ENCODE measurements around the gene KCNAB3.

KCNAB3 gene

DNA sequence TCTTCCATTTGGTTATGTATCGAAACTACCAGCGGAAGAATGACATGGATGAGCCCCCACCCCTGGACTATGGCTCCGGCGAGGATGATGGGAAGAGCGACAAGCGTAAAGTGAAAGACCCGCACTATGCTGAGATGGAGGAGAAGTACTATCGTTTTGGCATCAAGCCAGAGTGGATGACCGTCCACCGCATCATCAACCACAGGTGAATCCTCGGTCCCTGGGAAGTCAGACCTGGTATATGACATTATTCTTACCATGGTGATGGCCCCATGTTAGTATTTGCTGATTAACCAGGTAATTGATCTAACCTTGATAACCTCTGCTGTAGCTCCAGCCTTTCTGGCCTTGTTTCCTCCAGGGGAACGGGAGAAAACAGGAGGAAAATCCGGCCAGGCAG lies 32.6 kb downstream of the KCNAB3 start:
- DNase-seq, result no peak

DNA sequence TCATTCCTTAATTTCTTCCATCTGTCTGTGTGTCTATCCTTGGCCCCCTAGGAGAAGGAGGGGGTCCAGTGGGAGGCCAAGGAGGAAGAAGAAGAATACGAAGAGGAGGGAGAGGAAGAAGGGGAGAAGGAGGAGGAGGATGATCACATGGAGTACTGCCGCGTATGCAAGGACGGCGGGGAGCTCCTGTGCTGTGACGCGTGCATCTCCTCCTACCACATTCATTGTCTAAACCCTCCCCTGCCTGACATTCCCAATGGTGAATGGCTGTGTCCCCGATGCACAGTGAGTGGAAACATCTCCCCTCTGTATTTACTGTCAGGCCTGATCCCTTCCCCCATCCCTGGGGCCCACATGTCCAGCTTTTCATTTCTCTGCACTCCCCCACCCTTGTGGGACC lies 34.8 kb downstream of the KCNAB3 start:
- DNase-seq, result no peak

DNA sequence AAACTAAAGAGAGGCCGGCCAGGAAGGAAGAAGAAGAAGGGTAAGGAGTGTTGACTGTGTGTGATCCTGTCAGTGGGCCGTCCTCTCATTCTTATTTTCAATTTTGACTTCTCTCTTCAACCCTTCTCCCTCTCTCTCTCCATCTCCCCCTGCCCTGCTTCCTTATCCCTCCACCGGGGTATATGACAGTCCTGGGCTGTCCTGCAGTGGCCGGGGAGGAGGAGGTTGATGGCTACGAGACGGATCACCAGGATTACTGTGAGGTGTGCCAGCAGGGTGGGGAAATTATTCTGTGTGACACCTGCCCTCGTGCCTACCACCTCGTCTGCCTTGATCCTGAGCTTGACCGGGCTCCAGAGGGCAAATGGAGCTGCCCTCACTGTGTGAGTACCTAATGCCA lies 35.4 kb downstream of the KCNAB3 start:
- no peak for DNase-seq

DNA sequence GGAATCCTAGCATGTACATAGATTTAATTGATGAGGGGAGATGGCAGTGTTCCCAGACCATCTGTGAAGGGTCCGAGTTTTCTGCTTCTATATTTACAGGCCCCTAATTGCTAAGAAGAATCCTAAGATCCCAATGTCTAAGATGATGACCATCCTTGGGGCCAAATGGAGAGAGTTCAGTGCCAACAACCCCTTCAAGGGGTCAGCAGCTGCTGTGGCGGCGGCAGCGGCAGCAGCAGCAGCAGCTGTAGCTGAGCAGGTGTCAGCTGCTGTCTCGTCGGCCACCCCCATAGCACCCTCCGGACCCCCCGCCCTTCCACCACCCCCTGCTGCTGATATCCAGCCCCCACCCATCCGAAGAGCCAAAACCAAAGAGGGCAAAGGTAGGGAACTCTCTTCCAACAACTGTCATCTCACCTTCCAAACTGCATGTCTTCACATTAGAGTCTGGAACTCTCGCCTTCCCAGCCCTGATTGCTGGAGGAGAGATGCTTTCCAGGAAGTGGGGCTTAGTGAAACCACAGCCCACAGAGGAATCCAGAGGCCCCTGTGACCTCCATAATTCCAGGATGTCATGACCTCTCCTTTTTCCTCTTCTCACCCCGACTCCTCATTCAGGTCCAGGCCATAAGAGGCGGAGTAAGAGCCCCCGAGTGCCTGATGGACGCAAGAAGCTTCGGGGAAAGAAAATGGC lies 36.3 kb downstream of the KCNAB3 start:
- no peak for DNase-seq

DNA sequence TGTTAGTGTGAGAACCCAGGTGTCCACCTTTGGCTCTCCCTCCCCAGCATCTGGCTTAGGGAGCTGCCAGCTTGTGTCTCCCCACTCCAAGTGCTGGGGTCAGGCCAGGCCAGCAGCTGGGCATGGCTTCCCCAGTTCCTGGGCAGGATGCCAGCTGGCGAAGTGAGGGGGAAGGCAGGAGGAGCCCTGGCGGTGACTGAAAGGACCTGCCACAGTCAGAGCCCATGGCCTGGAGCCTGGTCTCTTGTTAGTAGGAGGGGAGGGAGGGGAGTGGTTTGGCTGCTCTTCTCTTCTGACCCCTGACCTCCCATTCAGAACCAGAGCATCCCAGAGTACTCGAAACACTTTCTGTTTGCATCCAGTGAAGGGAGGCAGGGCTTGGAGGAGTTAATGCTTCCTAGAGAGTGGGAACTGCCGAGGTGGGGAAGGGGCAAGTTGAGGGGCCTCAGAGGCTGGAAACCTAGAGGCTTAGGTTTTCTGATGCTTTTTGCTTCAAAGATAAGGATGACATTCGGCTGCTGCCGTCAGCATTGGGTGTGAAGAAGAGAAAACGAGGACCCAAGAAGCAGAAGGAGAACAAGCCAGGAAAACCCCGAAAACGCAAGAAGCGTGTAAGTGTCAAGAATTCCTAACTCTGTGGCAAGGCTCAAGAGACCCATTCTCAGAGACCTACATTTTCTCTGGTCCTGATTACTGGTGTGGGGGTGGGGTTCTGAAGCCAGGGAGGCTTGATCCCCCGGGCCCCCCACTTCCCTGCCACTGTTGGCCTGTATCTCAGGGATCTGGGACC lies 40.3 kb downstream of the KCNAB3 start:
- peak; percentile 42 for DNase-seq

DNA sequence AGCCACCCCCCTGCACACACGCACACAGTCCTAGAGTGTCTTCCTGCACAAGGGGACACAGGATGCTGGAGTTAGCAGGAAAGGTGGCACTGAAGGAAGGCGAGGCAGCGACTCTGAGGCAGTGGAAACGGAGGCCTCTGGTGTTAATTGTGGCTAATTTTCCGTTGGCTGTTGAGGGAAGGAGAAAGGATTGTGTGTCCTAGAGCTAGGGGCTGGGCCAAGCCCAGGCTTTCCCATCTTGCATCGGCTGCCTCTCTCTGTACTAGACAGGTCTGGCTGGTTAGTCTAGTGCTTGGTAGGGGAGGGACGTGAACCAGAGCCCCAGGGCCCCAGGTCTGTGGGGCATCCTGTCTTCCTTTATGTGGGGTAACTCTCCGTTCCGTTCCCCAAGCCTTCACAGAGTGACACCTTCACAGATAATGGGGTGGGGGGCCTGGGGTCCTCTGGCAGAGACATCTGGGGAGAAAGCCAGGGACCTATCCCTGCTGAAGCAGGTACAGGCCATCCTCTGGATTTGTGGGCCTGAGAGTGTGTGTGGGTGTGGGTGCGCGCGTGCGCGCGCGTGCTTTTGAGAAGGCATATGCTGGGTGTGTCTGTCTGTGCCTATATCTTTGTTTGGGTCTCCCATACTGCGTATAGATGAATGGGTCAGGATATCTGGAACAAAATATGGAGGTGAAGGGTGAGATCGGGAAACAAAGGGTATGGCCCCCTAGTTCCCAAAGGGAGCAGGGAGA lies 41.3 kb downstream of the KCNAB3 start, which contains the start of gene CHD3:
Gene CHD3 (plus strand): TSS at position 606 of the 737 bp plus-strand sequence. CDS start 212 bp downstream, outside the sequence.
- no peak for DNase-seq

DNA sequence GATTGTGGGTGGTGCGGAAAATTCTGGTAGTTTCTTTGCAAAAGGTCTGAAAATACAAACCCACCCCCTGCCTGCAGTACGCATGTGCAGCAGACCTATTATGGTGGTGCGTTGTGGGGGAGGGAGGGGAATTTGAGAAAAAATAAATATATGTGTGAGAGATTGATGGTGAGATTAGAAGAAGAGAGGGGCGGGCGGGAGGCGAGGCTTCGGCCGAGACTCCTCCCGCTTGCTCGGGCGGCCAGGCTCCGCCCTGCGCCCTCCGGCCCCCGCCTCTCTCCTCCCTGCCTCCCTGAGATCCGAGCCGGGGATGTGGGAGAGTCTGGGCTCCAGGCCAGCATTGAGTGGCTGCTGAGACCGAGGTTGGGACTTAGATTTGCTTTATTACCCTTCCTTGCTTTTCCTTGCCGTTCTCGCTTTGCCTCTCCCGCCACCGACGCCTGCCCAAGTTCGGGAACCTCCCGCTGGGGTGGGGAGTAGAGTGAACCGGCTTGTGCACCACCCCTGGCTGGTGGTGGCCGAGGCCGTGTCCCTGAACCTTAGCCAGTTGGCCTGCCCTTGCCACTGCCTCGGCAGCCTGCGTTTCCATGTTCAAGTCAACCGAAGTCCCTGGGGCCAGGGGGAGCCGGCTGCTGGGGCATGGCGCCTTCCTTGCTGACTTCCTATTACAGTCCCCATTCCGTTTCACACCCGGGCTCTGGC lies 42.0 kb downstream of the KCNAB3 start:
- peak; percentile 99 for DNase-seq

DNA sequence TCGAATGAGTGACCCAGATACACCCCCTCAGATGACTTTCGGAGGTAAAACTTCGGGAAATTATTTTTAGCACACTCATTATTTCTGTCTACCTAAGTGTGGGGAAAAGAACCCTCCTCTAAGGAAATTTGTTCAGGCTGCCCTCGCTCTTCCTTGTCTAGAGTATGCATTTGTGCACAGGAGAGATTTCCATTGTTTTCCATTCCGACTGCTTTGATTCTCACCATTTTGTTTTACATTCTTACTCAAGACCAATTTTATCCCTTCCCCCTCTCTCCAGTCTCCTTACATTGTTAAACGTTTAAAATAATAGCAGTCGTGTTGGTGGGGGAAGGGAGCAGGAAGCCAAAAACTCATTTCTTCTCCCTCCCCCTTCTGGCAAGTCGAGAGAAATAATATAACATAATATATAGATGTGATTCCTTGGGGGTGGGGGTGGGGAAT lies 42.6 kb downstream of the KCNAB3 start:
- no peak for DNase-seq

DNA sequence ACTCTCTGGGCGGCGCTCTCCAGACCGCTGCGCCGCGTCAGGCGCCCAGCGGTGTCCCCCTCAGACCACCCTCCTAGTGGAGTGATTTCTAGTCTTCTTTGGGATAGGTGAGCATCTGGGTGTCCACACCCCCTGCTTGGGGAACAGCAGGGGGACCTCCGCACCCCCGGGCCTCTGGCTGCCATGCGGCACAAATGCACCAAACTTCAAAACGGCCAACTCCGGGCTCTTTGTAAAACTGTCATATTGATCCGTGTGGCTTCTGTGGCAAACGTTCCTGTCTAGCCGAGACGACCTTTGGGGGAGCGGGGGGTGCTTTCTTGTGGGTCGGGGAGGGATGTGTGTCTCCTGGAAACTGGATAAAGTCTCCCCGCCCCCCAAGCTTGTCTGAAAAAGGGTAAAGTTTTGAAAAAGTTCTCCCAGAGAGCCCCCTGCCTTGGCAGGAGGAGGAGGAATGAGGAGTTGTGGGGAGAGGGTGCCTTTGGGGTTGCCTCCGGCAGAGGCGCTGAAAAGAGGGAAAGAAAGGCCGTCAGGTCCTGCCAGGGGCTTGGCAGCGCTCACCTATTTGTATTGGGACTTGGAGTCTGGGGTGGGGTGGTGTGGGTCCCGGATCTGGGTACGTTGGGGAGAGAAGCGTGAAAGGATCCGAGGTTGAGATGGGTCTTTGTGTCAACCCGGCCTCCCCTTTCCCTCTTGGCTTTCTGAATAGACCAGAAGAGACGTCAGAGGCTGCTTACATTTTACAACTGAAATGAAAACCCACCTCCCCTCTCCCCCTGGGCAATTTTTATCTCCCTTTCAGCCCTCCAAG lies 43.2 kb downstream of the KCNAB3 start:
- peak; percentile 86 for DNase-seq

DNA sequence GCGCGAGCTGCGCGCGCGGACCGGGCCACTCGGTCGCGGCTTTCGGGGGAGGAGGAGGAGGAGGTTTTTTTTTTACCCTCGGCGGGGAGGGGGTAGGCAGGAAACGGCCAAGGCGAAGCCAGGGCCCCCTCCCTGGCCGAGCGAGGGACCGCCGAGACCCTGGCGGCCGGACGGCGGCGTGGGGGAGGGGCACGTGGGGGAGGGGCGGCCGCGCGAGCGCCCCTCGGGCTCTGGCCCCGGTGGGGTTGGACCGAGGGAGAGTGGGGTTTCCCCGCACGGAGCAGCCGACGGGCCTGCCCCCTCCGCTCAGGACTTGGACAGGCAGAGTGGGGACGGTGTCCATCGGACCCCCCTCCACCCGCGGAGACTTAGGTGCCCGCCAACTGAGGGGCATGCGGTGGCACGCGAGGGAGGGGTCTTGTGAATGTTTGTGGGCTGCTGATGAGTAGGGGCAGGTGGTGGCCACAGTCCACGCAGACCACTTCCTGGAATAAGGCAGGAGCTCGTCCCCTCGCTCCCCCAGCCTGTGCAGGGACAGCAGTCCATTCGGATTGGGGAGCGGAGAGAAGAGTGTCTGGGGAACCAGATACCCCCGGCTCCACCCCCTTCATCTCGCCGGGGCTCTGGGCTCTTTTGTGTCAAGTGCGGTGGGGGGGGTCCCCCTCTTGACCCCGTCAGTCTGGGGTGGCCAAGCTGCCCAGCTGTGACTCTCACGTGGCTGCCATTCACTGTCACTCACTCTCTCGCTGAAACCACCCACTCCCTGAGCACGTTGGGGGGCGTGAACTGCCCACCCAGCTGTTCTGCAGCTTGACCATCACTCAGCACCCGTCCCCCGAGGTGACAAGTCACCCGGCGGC lies 44.1 kb downstream of the KCNAB3 start:
- peak; percentile 87 for DNase-seq

DNA sequence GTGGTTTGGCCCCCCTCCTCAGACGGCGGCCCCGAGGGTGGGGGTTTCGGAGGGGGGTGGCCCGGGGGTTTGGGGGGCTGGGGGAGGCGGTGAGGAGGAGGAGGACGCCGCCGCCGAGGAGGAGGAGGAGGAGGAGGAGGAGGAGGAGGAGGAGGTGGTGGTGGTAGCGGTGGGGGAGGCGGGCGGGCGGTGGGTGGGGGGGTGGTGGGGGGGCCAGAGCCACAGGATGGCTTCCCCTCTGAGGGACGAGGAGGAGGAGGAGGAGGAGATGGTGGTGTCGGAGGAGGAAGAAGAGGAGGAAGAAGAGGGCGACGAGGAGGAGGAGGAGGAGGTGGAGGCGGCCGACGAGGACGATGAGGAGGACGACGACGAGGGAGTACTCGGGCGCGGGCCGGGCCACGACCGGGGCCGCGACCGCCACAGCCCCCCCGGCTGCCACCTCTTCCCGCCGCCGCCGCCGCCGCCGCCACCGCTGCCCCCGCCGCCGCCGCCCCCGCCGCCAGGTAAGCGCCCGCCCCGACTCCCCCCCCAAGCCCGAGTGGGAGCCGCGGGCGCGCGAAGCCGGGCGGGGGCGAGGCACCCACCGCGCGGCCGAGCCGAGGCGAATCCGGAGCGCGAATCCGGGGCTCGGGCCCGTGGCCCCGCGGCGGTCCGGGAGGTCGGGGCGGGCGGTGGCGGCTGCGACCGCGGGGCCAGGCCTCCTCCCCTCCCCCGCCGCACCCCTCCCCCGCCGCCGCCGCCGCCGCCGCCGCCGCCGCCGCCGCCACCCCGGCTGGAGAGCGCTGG lies 44.9 kb downstream of the KCNAB3 start:
- peak; percentile 57 for DNase-seq

DNA sequence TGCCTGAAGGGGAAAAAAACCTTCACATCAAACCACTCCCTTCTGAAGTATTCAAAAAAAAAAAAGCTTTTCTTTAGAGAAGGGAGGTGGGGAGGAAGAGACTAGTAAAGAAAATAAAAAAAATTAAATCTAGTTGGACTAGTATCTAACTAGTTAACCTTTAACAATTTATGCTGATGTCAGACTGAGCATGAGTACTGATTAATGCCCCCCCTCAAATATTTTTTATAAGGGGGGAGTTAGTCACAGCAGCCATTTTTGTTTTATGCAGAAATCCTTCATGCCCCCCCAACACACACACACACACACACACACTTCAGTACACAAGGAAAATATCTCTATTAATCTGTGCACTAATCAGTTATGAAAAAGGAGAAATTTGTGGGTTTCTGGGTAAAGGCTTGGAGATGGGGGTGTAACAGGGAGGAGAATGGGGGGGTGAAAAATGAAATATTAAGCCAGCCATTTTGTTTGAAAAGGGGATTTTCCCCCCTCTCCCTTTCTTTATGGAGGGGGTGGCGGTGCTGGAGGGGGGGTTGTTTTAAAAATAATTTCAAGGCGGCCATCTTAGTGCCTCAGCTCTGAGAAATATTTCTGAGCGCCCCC lies 45.8 kb downstream of the KCNAB3 start:
- DNase-seq, result peak; percentile 74

DNA sequence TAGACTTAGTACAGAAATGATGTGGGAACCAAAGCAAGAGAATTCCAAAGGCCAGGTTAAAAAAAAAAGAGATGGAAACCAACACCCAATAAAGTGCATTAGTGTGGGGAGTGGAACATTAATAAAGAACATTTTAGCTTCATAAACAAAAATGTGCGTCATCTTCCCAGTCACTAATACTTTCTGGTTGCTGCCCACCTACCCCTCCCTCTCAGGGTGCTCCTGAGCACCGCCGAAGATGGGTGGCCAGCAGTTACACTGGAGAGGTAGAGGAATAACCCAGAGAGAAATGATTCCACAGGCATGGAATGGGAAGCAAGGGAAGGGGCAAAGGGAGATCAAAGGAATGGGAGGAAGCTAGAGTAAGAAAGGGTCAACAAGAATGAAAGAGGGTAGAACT lies 47.0 kb downstream of the KCNAB3 start:
- DNase-seq, result no peak

DNA sequence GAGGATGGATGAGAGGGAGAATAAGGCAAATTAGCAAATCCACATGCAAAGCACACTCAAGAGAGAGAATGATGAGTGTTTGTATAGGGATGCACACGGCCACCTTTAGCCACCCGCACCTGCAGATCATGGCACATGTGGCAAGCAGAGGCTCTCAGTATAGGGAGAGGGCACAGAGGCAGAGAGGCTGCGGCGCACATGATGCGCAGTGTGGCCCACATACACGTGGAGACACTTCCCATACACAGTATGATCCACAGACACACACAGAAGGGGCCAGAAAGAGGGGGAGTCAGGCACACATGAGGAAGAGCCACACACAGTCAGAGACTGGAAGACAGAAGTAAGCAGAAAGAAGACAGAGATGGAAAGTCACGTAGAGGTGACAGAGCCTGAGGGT lies 47.6 kb downstream of the KCNAB3 start:
- no peak for DNase-seq

DNA sequence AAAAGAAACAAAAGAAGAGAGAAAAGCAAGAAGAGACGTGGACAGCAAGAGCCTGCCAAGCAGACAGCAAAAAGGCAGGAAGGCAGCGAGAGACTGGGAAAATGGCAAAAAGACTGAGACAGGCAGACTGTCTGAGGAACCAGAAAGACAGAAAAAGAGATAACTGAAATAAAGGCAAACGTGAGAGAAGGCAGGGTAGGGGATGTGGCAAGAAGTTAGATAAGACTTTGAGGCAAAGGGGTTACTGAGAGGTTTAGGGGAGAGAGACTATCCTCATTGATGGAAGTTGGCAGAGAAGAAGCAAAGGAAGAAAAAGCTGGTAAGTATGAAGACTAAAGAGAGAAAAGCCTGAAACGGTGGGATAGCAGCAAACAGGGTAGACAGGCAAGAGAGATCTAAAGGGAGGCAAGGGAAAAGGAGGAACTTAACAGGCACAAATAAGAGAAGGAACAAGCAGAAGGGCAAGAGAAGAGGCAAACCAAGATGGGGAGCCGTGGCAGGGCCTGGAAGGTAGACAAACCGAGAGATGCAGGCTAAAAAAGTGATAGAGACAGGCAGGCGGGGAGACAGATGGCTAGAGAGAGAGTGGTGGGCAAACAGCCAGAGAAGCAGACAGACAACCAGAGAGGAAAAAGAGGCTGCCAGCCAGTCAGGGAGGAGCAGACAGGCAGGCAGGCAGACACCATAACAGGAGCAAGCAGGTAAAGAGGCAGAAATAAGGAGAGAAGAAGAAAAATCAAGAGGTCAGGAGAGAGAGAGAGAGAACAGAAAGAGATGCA lies 48.2 kb downstream of the KCNAB3 start:
- DNase-seq, result peak; percentile 74

DNA sequence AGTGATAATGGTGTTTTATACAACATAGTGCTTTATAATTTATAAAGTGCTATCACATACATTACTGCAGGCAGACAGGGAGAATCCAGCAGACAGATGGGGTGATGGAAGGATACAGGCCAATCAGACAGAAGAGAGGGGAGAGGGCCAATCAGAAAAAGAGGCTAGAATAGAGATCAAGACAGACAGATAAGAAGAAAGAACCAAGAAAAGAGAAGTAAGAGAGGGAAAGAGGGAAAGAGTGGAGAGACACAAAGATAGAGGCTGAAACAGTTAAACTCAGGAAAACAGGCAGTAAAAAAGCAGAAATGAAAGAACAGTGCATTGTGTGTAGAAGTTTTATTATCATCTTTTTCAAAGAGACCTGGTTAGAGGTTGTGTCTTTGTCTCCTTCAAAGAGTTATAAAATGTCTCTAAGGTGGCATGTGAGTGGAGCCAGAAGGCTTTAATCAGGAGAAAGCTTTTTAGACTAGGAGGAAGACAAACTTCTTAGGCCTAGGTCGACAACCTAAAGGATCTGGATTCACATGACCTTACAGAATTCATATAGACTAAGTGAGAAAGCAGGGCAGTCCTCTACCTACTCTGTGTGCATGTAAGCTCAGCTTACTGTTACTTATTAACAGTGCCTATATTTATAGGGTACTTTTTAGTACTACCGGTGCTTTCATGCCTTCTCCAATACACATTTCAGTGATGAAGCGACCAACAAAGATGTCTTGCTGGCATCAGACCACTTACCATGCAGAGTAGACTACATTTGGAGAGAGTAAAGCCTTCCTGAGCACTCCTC lies 49.4 kb downstream of the KCNAB3 start:
- peak; percentile 77 for DNase-seq

DNA sequence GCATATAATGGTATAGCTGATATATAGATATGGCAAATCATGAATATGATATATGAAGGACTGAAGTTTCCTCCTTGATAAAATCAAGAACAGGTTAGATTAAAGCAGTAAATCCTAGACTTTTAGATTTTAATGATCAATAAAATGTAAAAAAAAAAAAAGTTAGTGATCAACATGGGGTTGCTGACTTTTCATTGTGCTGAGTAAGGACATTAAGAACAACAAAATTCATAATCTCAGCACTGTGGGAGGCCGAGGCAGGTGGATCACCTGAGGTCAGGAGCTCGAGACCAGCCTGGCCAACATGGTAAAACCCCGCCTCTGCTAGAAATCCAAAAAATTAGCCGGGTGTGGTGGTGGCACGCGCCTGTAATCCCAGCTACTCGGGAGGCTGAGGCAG lies 51.4 kb downstream of the KCNAB3 start:
- DNase-seq, result no peak

DNA sequence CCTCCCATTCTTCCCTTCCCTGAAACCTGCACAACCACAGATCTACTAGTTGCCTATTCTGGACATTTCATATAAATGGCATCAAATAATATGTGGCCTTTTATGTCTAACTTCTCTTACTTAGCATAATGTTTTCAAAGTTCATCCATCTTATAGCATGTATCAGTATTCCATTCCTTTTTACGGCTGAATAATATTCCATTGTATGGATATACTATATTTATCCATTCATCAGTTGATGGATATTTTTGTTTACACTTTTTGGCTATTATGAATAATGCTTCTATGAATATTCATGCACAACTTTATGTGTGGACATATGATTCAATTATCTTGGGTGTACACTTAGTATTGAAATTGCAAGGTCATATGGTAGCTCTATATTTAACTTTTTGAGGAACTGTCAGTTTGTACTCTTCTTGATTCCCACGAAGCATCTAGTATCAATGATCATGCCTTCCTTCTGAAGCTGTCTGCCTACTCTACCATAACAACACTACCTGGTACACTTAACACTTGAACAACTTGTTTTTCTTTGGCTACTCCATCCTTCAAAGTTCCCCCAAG lies 53.8 kb downstream of the KCNAB3 start:
- no peak for DNase-seq
